GM18508 (cell line): Measurements from ENCODE around the gene BTAF1.

Experiments used
- ATAC-seq: cut with Tn5 transposase; IDR thresholded peaks from one replicate; pipeline ENCODE4 v1.9.1; 2021; ENCODE audit warnings: moderate number of reproducible peaks; ENCODE audit not compliant: insufficient read depth, unreplicated experiment

The BTAF1 gene

GRCh38 chr10:91907914-91908336 lies 15.6 kb upstream of the BTAF1 start:
- peak; percentile 16 for ATAC-seq

- peak; percentile 65 for ATAC-seq
Observed at GRCh38 chr10:91908337-91909116, 15.0 kb upstream of the BTAF1 start.

- ATAC-seq = no peak
Observed at GRCh38 chr10:91909117-91909677, 14.4 kb upstream of the BTAF1 start, which contains the start of gene FGFBP3. TSS of gene FGFBP3 (minus strand) at chr10:91909486. CDS start at chr10:91908969, 517 bp downstream.

- no peak for ATAC-seq
Observed at GRCh38 chr10:91910467-91910866, 13.1 kb upstream of the BTAF1 start.

GRCh38 chr10:91919651-91920050 lies 3.9 kb upstream of the BTAF1 start:
- no peak for ATAC-seq

- no peak for ATAC-seq
Observed at GRCh38 chr10:91924212-91925021, 847 bp downstream of the BTAF1 start.

GRCh38 chr10:91925022-91925320 lies 1.4 kb downstream of the BTAF1 start:
- ATAC-seq = no peak

- ATAC-seq = no peak
Observed at GRCh38 chr10:91930939-91931338, 7.4 kb downstream of the BTAF1 start.

- ATAC-seq = no peak
Observed at GRCh38 chr10:91931526-91932190, 8.1 kb downstream of the BTAF1 start.

- ATAC-seq = no peak
Observed at GRCh38 chr10:91932737-91933136, 9.2 kb downstream of the BTAF1 start.

- no peak for ATAC-seq
Observed at GRCh38 chr10:91935886-91936285, 12.3 kb downstream of the BTAF1 start.

GRCh38 chr10:91939653-91940052 lies 16.1 kb downstream of the BTAF1 start:
- no peak for ATAC-seq

GRCh38 chr10:91941426-91941825 lies 17.9 kb downstream of the BTAF1 start:
- ATAC-seq = no peak

GRCh38 chr10:91944880-91945630 lies 21.5 kb downstream of the BTAF1 start:
- peak; percentile 73 for ATAC-seq

GRCh38 chr10:91953600-91954160 lies 30.1 kb downstream of the BTAF1 start:
- ATAC-seq = no peak

- no peak for ATAC-seq
Observed at GRCh38 chr10:91955114-91955513, 31.5 kb downstream of the BTAF1 start.

- no peak for ATAC-seq
Observed at GRCh38 chr10:91957091-91957490, 33.5 kb downstream of the BTAF1 start.

GRCh38 chr10:91969297-91969696 lies 45.7 kb downstream of the BTAF1 start:
- ATAC-seq = no peak

GRCh38 chr10:91974960-91975359 lies 51.4 kb downstream of the BTAF1 start:
- ATAC-seq = no peak

- ATAC-seq = no peak
Observed at GRCh38 chr10:91975438-91975837, 51.9 kb downstream of the BTAF1 start.
